DND-41 (cell line): ENCODE data around the gene GLI2.

Experiments
- ATAC-seq: fragments of 200-7000 bp; cut with Tn5 transposase; 3 replicates; pipeline ENCODE4 v1.9.1; 2021; ENCODE audit warnings: low read depth; ENCODE audit not compliant: insufficient read depth
- DNase-seq: peaks from one replicate; pipeline ENCODE4 v3.0.0-alpha.2; 2020
- H2AFZ ChIP-seq: 2 replicates; pipeline ENCODE4 v1.6.0; 2012; ENCODE audit warnings: low read depth, low read length
- H3K27ac ChIP-seq: 2 replicates; pipeline ENCODE4 v1.5.1; 2012; ENCODE audit warnings: low read length, inconsistent platforms
- H3K27me3 ChIP-seq: fragments of 200-600 bp; sonication (generic); 2 replicates; pipeline ENCODE4 v1.6.0; 2012; ENCODE audit warnings: low read length, mild to moderate bottlenecking, inconsistent platforms; ENCODE audit not compliant: insufficient read depth, poor library complexity
- H3K36me3 ChIP-seq: 2 replicates; pipeline ENCODE4 v1.5.1; 2012; ENCODE audit warnings: low read length, inconsistent platforms; ENCODE audit not compliant: insufficient read depth
- H3K4me1 ChIP-seq: 2 replicates; pipeline ENCODE4 v1.5.1; 2012; ENCODE audit warnings: mild to moderate bottlenecking, low read length; ENCODE audit not compliant: insufficient read depth
- H3K4me2 ChIP-seq: 2 replicates; pipeline ENCODE4 v1.6.0; 2012; ENCODE audit warnings: mild to moderate bottlenecking, moderate library complexity, low read length, inconsistent platforms; ENCODE audit not compliant: insufficient read depth
- H3K4me3 ChIP-seq, 2 experiments: fragments of 200-600 bp in 1 of 2; shearing (Covaris generic) in 1 of 2; 2 replicates each; pipeline ENCODE4 v1.5.1; 2012 to 2016; ENCODE audit warnings: inconsistent platforms in 2 of 2, low read length in 2 of 2, mild to moderate bottlenecking in 2 of 2, low read depth in 1 of 2, moderate library complexity in 1 of 2
- H3K79me2 ChIP-seq: 2 replicates; pipeline ENCODE4 v1.6.0; 2012; ENCODE audit warnings: low read length, inconsistent platforms; ENCODE audit not compliant: insufficient read depth
- H3K9ac ChIP-seq: 2 replicates; pipeline ENCODE4 v1.6.0; 2012; ENCODE audit warnings: low read depth, mild to moderate bottlenecking, inconsistent platforms, low read length, moderate library complexity
- H3K9me3 ChIP-seq: 2 replicates; pipeline ENCODE4 v1.5.1; 2012; ENCODE audit warnings: low read length, moderate library complexity, mild to moderate bottlenecking, inconsistent platforms; ENCODE audit not compliant: insufficient read depth, severe bottlenecking
- H4K20me1 ChIP-seq: 2 replicates; pipeline ENCODE4 v1.6.0; 2012; ENCODE audit warnings: low read length; ENCODE audit not compliant: insufficient read depth
- CTCF ChIP-seq: IDR thresholded peaks from 2 replicates; pipeline ENCODE4 v1.5.1; 2012; ENCODE audit warnings: borderline replicate concordance, low read length, moderate library complexity, mild to moderate bottlenecking; ENCODE audit not compliant: poor library complexity, severe bottlenecking; ENCODE audit errors: extremely low read depth
- EZH2 ChIP-seq: IDR thresholded peaks from 3 replicates; pipeline ENCODE4 v1.6.1; 2012; ENCODE audit warnings: borderline replicate concordance, low read depth, mild to moderate bottlenecking, moderate library complexity, low read length, inconsistent platforms; ENCODE audit not compliant: severe bottlenecking

The GLI2 gene

GRCh38 chr2:120769787-120770120 is 34.1 kb downstream of the GLI2 start:
- no peak for TF ChIP-seq EZH2
- TF ChIP-seq CTCF, result no peak
- no peak overlapping the region for H3K9ac ChIP-seq
- H3K27ac ChIP-seq, result no peak overlapping the region
- no peak for ATAC-seq
- H3K27me3 ChIP-seq, result peaks cover 4% of the 10 kb centered on the region
- no peaks in the 10 kb centered on the region for H3K9me3 ChIP-seq
- DNase-seq, result no peak
- H3K36me3 ChIP-seq, result no peaks in the 10 kb centered on the region
- no peaks in the 10 kb centered on the region for H3K79me2 ChIP-seq
- no peak overlapping the region for H3K4me2 ChIP-seq
- H2AFZ ChIP-seq, result no peak overlapping the region
- H4K20me1 ChIP-seq, result no peaks in the 10 kb centered on the region
- H3K4me1 ChIP-seq, result no peaks in the 10 kb centered on the region
- no peak overlapping the region for H3K4me3 ChIP-seq

GRCh38 chr2:120770176-120770575 is 34.5 kb downstream of the GLI2 start:
- TF ChIP-seq EZH2 (no peak), CTCF (no peak)
- ATAC-seq (no peak), DNase-seq (no peak)
- H3K9me3 ChIP-seq, result no peaks in the 10 kb centered on the region
- no peak overlapping the region for H2AFZ ChIP-seq
- H3K79me2 ChIP-seq, result no peaks in the 10 kb centered on the region
- H3K36me3 ChIP-seq, result no peaks in the 10 kb centered on the region
- H3K4me2 ChIP-seq, result no peak overlapping the region
- no peak overlapping the region for H3K9ac ChIP-seq
- no peaks in the 10 kb centered on the region for H3K4me1 ChIP-seq
- peaks cover 4% of the 10 kb centered on the region for H3K27me3 ChIP-seq
- H3K4me3 ChIP-seq, result no peak overlapping the region
- H4K20me1 ChIP-seq, result no peaks in the 10 kb centered on the region
- H3K27ac ChIP-seq, result no peak overlapping the region

- Histone ChIP-seq H2AFZ (no peak overlapping the region), H4K20me1 (no peaks in the 10 kb centered on the region), H3K27me3 (peaks cover 4% of the 10 kb centered on the region), H3K4me3 (no peak overlapping the region), H3K4me2 (no peak overlapping the region), H3K4me1 (no peaks in the 10 kb centered on the region), H3K9ac (no peak overlapping the region), H3K9me3 (no peaks in the 10 kb centered on the region), H3K79me2 (no peaks in the 10 kb centered on the region), H3K36me3 (no peaks in the 10 kb centered on the region), H3K27ac (no peak overlapping the region)
- TF ChIP-seq EZH2 (no peak), CTCF (no peak)
- DNase-seq, result no peak
- no peak for ATAC-seq
These were observed 35.0 kb downstream of the GLI2 start for GRCh38 chr2:120770641-120771040.
